Activated CD4-positive, alpha-beta T cell treated with anti-CD3 and anti-CD28 coated beads, Interleukin-2, amount 10 ng/mL, durations not matched to agents 7 days and 5 days (primary cell): Measurements from ENCODE around the gene SMIM22. TPM values are rescaled to one million over a fixed set of nuclear protein-coding genes. Genes with fewer than 3 reads are reported as not detected.

Source experiments
- CTCF ChIA-PET: fragments of 350-600 bp; sonication (Branson Sonifier 250); formaldehyde crosslinking; loops from one replicate; lab custom pipeline; 2021; ENCODE audit warnings: antibody characterized with exemption; lab: Charles Lee
- POLR2A ChIA-PET: fragments of 350-600 bp; sonication (Branson Sonifier 250); formaldehyde crosslinking; loops from one replicate; lab custom pipeline; 2021; ENCODE audit warnings: antibody characterized with exemption; lab: Charles Lee
- DNase-seq: peaks from one replicate; pipeline ENCODE4 v3.0.0-alpha.2; 2020
- H3K27ac Mint-ChIP-seq: one replicate; pipeline ENCODE4 v1.8.0; 2021; ENCODE audit warnings: mild to moderate bottlenecking, moderate library complexity, mixed read lengths
- H3K27me3 Mint-ChIP-seq: one replicate; pipeline ENCODE4 v1.8.0; 2021; ENCODE audit warnings: mixed read lengths
- H3K36me3 Mint-ChIP-seq: one replicate; pipeline ENCODE4 v1.8.0; 2021; ENCODE audit warnings: low read depth, mixed read lengths
- H3K4me1 Mint-ChIP-seq: one replicate; pipeline ENCODE4 v1.8.0; 2021; ENCODE audit warnings: mixed read lengths
- H3K4me3 Mint-ChIP-seq: one replicate; pipeline ENCODE4 v1.8.0; 2021; ENCODE audit warnings: mild to moderate bottlenecking, moderate library complexity, mixed read lengths
- H3K9me3 Mint-ChIP-seq: one replicate; pipeline ENCODE4 v1.8.0; 2021; ENCODE audit warnings: mixed read lengths
- total RNA-seq, 2 experiments: library from RNA; stranded (reverse); gene quantifications; one replicate each; pipeline ENCODE4 v1.2.3, GENCODE V29; 2021

SMIM22 gene
- total RNA-seq, 2 experiments from 2014 or later, result not detected

- Mint-ChIP-seq H3K4me1 (no peaks in the 10 kb centered on the region), H3K9me3 (no peaks in the 10 kb centered on the region), H3K27me3 (no peaks in the 10 kb centered on the region), H3K27ac (no peak overlapping the region), H3K4me3 (no peak overlapping the region), H3K36me3 (peaks cover 50% of the 10 kb centered on the region)
- ChIA-PET POLR2A (no interaction called here), CTCF (interaction anchor here (0.7 kb wide), 1 partner anchor 9 kb away, joined by 3 read pairs; no protein-coding TSS in a partner anchor)
- no peak for DNase-seq
Measured at GRCh38 chr16:4825196-4825595, 30.0 kb downstream of the SMIM22 start.

GRCh38 chr16:4826526-4826925 is 31.4 kb downstream of the SMIM22 start:
- DNase-seq, result no peak
- Mint-ChIP-seq H3K36me3 (peaks cover 51% of the 10 kb centered on the region), H3K27ac (no peak overlapping the region), H3K4me3 (no peak overlapping the region), H3K4me1 (no peaks in the 10 kb centered on the region), H3K9me3 (no peaks in the 10 kb centered on the region), H3K27me3 (no peaks in the 10 kb centered on the region)
- ChIA-PET POLR2A (no interaction called here), CTCF (no interaction called here)

- no peaks in the 10 kb centered on the region for H3K4me1 Mint-ChIP-seq
- no peaks in the 10 kb centered on the region for H3K27me3 Mint-ChIP-seq
- POLR2A ChIA-PET, result no interaction called here
- no peaks in the 10 kb centered on the region for H3K9me3 Mint-ChIP-seq
- CTCF ChIA-PET, result no interaction called here
- H3K36me3 Mint-ChIP-seq, result peaks cover 52% of the 10 kb centered on the region
- no peak overlapping the region for H3K27ac Mint-ChIP-seq
- no peak overlapping the region for H3K4me3 Mint-ChIP-seq
- no peak for DNase-seq
Measured at GRCh38 chr16:4826980-4827379, 31.8 kb downstream of the SMIM22 start.

GRCh38 chr16:4828567-4829321 is 33.6 kb downstream of the SMIM22 start:
- no peak for DNase-seq
- Mint-ChIP-seq H3K9me3 (no peaks in the 10 kb centered on the region), H3K27me3 (no peaks in the 10 kb centered on the region), H3K36me3 (peaks cover 56% of the 10 kb centered on the region), H3K27ac (no peak overlapping the region), H3K4me1 (peaks cover 3% of the 10 kb centered on the region), H3K4me3 (no peak overlapping the region)
- ChIA-PET CTCF (no interaction called here), POLR2A (no interaction called here)

GRCh38 chr16:4830408-4830807 is 35.2 kb downstream of the SMIM22 start:
- Mint-ChIP-seq H3K27ac (no peak overlapping the region), H3K4me1 (peaks cover 8% of the 10 kb centered on the region), H3K27me3 (no peaks in the 10 kb centered on the region), H3K9me3 (no peaks in the 10 kb centered on the region), H3K4me3 (no peak overlapping the region), H3K36me3 (peaks cover 55% of the 10 kb centered on the region)
- DNase-seq, result no peak
- ChIA-PET CTCF (no interaction called here), POLR2A (no interaction called here)

GRCh38 chr16:4831616-4832015 is 36.4 kb downstream of the SMIM22 start:
- ChIA-PET CTCF (no interaction called here), POLR2A (no interaction called here)
- Mint-ChIP-seq H3K4me1 (peaks cover 8% of the 10 kb centered on the region), H3K27me3 (no peaks in the 10 kb centered on the region), H3K9me3 (no peaks in the 10 kb centered on the region), H3K4me3 (no peak overlapping the region), H3K27ac (no peak overlapping the region), H3K36me3 (peaks cover 55% of the 10 kb centered on the region)
- no peak for DNase-seq

GRCh38 chr16:4832698-4833343 is 37.7 kb downstream of the SMIM22 start:
- Mint-ChIP-seq H3K27ac (no peak overlapping the region), H3K4me1 (peaks cover 8% of the 10 kb centered on the region), H3K4me3 (no peak overlapping the region), H3K36me3 (peaks cover 50% of the 10 kb centered on the region), H3K9me3 (no peaks in the 10 kb centered on the region), H3K27me3 (no peaks in the 10 kb centered on the region)
- DNase-seq, result no peak
- CTCF ChIA-PET, result no interaction called here
- POLR2A ChIA-PET, result no interaction called here

- Mint-ChIP-seq H3K27me3 (no peaks in the 10 kb centered on the region), H3K4me1 (peaks cover 8% of the 10 kb centered on the region), H3K9me3 (no peaks in the 10 kb centered on the region), H3K36me3 (peaks cover 52% of the 10 kb centered on the region), H3K4me3 (no peak overlapping the region), H3K27ac (no peak overlapping the region)
- POLR2A ChIA-PET, result no interaction called here
- no peak for DNase-seq
- CTCF ChIA-PET, result interaction anchor here (0.6 to 1.4 kb wide), 4 partner anchors 9 to 776 kb away, joined by 3 to 4 read pairs (median 3); no protein-coding TSS in a partner anchor
Measured at GRCh38 chr16:4833584-4833983, 38.4 kb downstream of the SMIM22 start.

GRCh38 chr16:4836727-4837126 is 41.6 kb downstream of the SMIM22 start:
- Mint-ChIP-seq H3K27me3 (no peaks in the 10 kb centered on the region), H3K4me1 (peaks cover 8% of the 10 kb centered on the region), H3K4me3 (no peak overlapping the region), H3K9me3 (no peaks in the 10 kb centered on the region), H3K36me3 (peaks cover 58% of the 10 kb centered on the region), H3K27ac (no peak overlapping the region)
- DNase-seq, result no peak
- ChIA-PET CTCF (no interaction called here), POLR2A (no interaction called here)

GRCh38 chr16:4837733-4838501 is 42.7 kb downstream of the SMIM22 start:
- POLR2A ChIA-PET, result no interaction called here
- Mint-ChIP-seq H3K4me3 (no peak overlapping the region), H3K36me3 (peaks cover 52% of the 10 kb centered on the region)

GRCh38 chr16:4839942-4840341 is 44.8 kb downstream of the SMIM22 start:
- DNase-seq, result no peak
- no peaks in the 10 kb centered on the region for H3K27me3 Mint-ChIP-seq
- peaks cover 5% of the 10 kb centered on the region for H3K4me1 Mint-ChIP-seq
- no peak overlapping the region for H3K4me3 Mint-ChIP-seq
- no peak overlapping the region for H3K27ac Mint-ChIP-seq
- H3K36me3 Mint-ChIP-seq, result peaks cover 57% of the 10 kb centered on the region
- CTCF ChIA-PET, result no interaction called here
- POLR2A ChIA-PET, result no interaction called here
- H3K9me3 Mint-ChIP-seq, result no peaks in the 10 kb centered on the region

More at GRCh38 chr16:4837733-4838501, 42.7 kb downstream of the SMIM22 start:
- no peak overlapping the region for H3K27ac Mint-ChIP-seq
- peaks cover 8% of the 10 kb centered on the region for H3K4me1 Mint-ChIP-seq
- CTCF ChIA-PET, result no interaction called here
- no peaks in the 10 kb centered on the region for H3K27me3 Mint-ChIP-seq
- H3K9me3 Mint-ChIP-seq, result no peaks in the 10 kb centered on the region
- DNase-seq, result no peak

GRCh38 chr16:4840984-4841383 is 45.8 kb downstream of the SMIM22 start:
- DNase-seq, result no peak
- Mint-ChIP-seq H3K9me3 (no peaks in the 10 kb centered on the region), H3K36me3 (peaks cover 64% of the 10 kb centered on the region), H3K4me3 (no peak overlapping the region), H3K4me1 (peaks cover 14% of the 10 kb centered on the region), H3K27ac (no peak overlapping the region), H3K27me3 (no peaks in the 10 kb centered on the region)
- ChIA-PET CTCF (no interaction called here), POLR2A (no interaction called here)
